PC-9 (cell line): ENCODE results near the gene MAEL. TPM values are rescaled to one million over a fixed set of nuclear protein-coding genes. Genes with fewer than 3 reads are reported as not detected.

Experiments used
- BruUV-seq: library from RNA; stranded (reverse); fragments of 400-500 nt; replicated peaks from 2 replicates; lab custom pipeline; 2021; lab: Mats Ljungman, UMichigan
- CTCF ChIA-PET: fragments of 300-600 bp; sonication (Branson Sonifier 250); formaldehyde crosslinking; loops from one replicate; lab custom pipeline; 2022; ENCODE audit warnings: antibody characterized with exemption; lab: Charles Lee
- POLR2A ChIA-PET: fragments of 300-600 bp; sonication (Branson Sonifier 250); formaldehyde crosslinking; loops from one replicate; lab custom pipeline; 2022; ENCODE audit warnings: antibody characterized with exemption; ENCODE audit not compliant: unreplicated experiment; lab: Charles Lee
- DNase-seq, 2 experiments: peaks; one replicate each; pipeline versions ENCODE4 v3.0.0 to v3.0.0-alpha.2; 2015 to 2022; ENCODE audit warnings: mixed read lengths in 1 of 2
- H2AFZ ChIP-seq: fragments of 200-600 bp; sonication (generic); 2 replicates; pipeline ENCODE4 v1.8.1; 2017; ENCODE audit warnings: antibody characterized with exemption
- H3F3A ChIP-seq: fragments of 200-600 bp; sonication (generic); 2 replicates; pipeline ENCODE4 v1.8.1; 2017; ENCODE audit warnings: antibody characterized with exemption, mild to moderate bottlenecking, low read depth; ENCODE audit not compliant: insufficient read depth
- H3K27ac ChIP-seq: fragments of 200-600 bp; sonication (generic); 2 replicates; pipeline ENCODE4 v1.6.1; 2016; ENCODE audit warnings: mixed run types
- H3K27me3 ChIP-seq: fragments of 200-600 bp; sonication (generic); 2 replicates; pipeline ENCODE4 v1.6.1; 2016; ENCODE audit warnings: low read depth, mixed run types; ENCODE audit not compliant: insufficient read depth
- H3K36me3 ChIP-seq: fragments of 200-600 bp; sonication (generic); 2 replicates; pipeline ENCODE4 v1.6.1; 2016; ENCODE audit warnings: low read depth, mixed run types
- H3K4me1 ChIP-seq: fragments of 200-600 bp; sonication (generic); replicated peaks from 2 replicates; pipeline ENCODE4 v1.6.1; 2016; ENCODE audit warnings: mixed run types; ENCODE audit not compliant: insufficient read depth
- H3K4me2 ChIP-seq: fragments of 200-600 bp; sonication (generic); 2 replicates; pipeline ENCODE4 v1.6.1; 2017; ENCODE audit warnings: mixed run types
- H3K4me3 ChIP-seq: fragments of 200-600 bp; sonication (generic); 2 replicates; pipeline ENCODE4 v1.6.1; 2016; ENCODE audit warnings: mixed run types
- H3K79me2 ChIP-seq: fragments of 200-600 bp; sonication (generic); 2 replicates; pipeline ENCODE4 v1.6.1; 2017; ENCODE audit warnings: low read depth, mixed run types
- H3K9me2 ChIP-seq: fragments of 200-600 bp; sonication (generic); 2 replicates; pipeline ENCODE4 v1.8.1; 2017; ENCODE audit warnings: mild to moderate bottlenecking; ENCODE audit not compliant: insufficient read depth
- H3K9me3 ChIP-seq: fragments of 200-600 bp; sonication (generic); 2 replicates; pipeline ENCODE4 v1.8.1; 2016; ENCODE audit warnings: low read depth; ENCODE audit not compliant: insufficient read depth
- H4K20me1 ChIP-seq: fragments of 200-600 bp; sonication (generic); 2 replicates; pipeline ENCODE4 v1.8.1; 2017; ENCODE audit not compliant: insufficient read depth
- CTCF ChIP-seq: fragments of 200-600 bp; sonication (generic); conservative IDR thresholded peaks from 2 replicates; pipeline ENCODE4 v1.6.1; 2017; ENCODE audit warnings: mixed run types, antibody characterized with exemption, mild to moderate bottlenecking, moderate library complexity
- EZH2 ChIP-seq: fragments of 200-600 bp; sonication (generic); IDR thresholded peaks from 2 replicates; pipeline ENCODE4 v1.8.0; 2017; ENCODE audit warnings: antibody characterized with exemption, low read depth
- intact Hi-C: fragments of 100-400 bp; cut with micrococcal nuclease; formaldehyde crosslinking; loops from one replicate; pipeline ENCODE4 v1.10.0; 2022; ENCODE audit not compliant: unreplicated experiment
- total RNA-seq: library from RNA; stranded (reverse); gene quantifications from 2 replicates; pipeline ENCODE4 v1.2.3, GENCODE V29; 2021

Gene MAEL
- total RNA-seq, 1 experiment from 2014 or later, result not detected

GRCh38 chr1:166980383-166980782, 8.7 kb upstream of the MAEL start:
- POLR2A ChIA-PET, result interaction anchor here (0.6 kb wide), 1 partner anchor 14 kb away, joined by 6 read pairs; no protein-coding TSS in a partner anchor
- H3K4me3 ChIP-seq, result no peak overlapping the region
- no peak overlapping the region for H2AFZ ChIP-seq
- no peaks in the 10 kb centered on the region for H3K9me3 ChIP-seq
- BruUV-seq, result no TSS peak
- DNase-seq, result no peak
- no peaks in the 10 kb centered on the region for H3K4me1 ChIP-seq
- CTCF ChIA-PET, result no interaction called here
- no peaks in the 10 kb centered on the region for H3K79me2 ChIP-seq
- no peaks in the 10 kb centered on the region for H3K36me3 ChIP-seq
- H3K4me2 ChIP-seq, result no peak overlapping the region
- peaks cover 43% of the 10 kb centered on the region for H3K27me3 ChIP-seq
- no peaks in the 10 kb centered on the region for H3F3A ChIP-seq
- no peaks in the 10 kb centered on the region for H3K9me2 ChIP-seq
- intact Hi-C loops, result no loop called here
- no peaks in the 10 kb centered on the region; the same call in 1 of the 2 replicates for H4K20me1 ChIP-seq
- TF ChIP-seq EZH2 (no peak), CTCF (no peak)
- H3K27ac ChIP-seq, result no peak overlapping the region

GRCh38 chr1:166980818-166981217, 8.3 kb upstream of the MAEL start:
- intact Hi-C loops, result no loop called here
- no peaks in the 10 kb centered on the region; the same call in 1 of the 2 replicates for H4K20me1 ChIP-seq
- no peaks in the 10 kb centered on the region for H3K9me3 ChIP-seq
- no peak for DNase-seq
- BruUV-seq, result no TSS peak
- H3K27ac ChIP-seq, result no peak overlapping the region
- no peaks in the 10 kb centered on the region for H3K36me3 ChIP-seq
- H3K4me3 ChIP-seq, result no peak overlapping the region
- H3K4me1 ChIP-seq, result no peaks in the 10 kb centered on the region
- no peak overlapping the region for H2AFZ ChIP-seq
- H3K79me2 ChIP-seq, result no peaks in the 10 kb centered on the region
- no peak for TF ChIP-seq CTCF
- no peak for TF ChIP-seq EZH2
- H3K9me2 ChIP-seq, result no peaks in the 10 kb centered on the region; the same call in 1 of the 2 replicates
- ChIA-PET CTCF (no interaction called here), POLR2A (no interaction called here)
- H3F3A ChIP-seq, result no peaks in the 10 kb centered on the region
- no peak overlapping the region for H3K4me2 ChIP-seq
- peaks cover 39% of the 10 kb centered on the region for H3K27me3 ChIP-seq

- H3K27ac ChIP-seq, result no peak overlapping the region
- no peak overlapping the region for H3K4me2 ChIP-seq
- no peaks in the 10 kb centered on the region for H3K36me3 ChIP-seq
- H3K4me3 ChIP-seq, result no peak overlapping the region
- no peaks in the 10 kb centered on the region; the same call in 1 of the 2 replicates for H4K20me1 ChIP-seq
- ChIA-PET POLR2A (no interaction called here), CTCF (no interaction called here)
- no peaks in the 10 kb centered on the region for H3K79me2 ChIP-seq
- intact Hi-C loops, result no loop called here
- no peak for DNase-seq
- no peaks in the 10 kb centered on the region; the same call in 1 of the 2 replicates for H3K9me2 ChIP-seq
- H3K9me3 ChIP-seq, result no peaks in the 10 kb centered on the region
- no peaks in the 10 kb centered on the region for H3K4me1 ChIP-seq
- peaks cover 31% of the 10 kb centered on the region for H3K27me3 ChIP-seq
- no TSS peak for BruUV-seq
- no peak for TF ChIP-seq CTCF
- TF ChIP-seq EZH2, result no peak
- H3F3A ChIP-seq, result no peaks in the 10 kb centered on the region
- H2AFZ ChIP-seq, result no peak overlapping the region
These were observed 7.5 kb upstream of the MAEL start for GRCh38 chr1:166981589-166981988.
